CD4-positive, alpha-beta T cell treated with Interleukin-1 beta for 1 hour (primary cell): ENCODE results near the gene SUPT4H1.
A peak's percentile ranks its signal among the peaks of the same experiment; 100 is the strongest.

ENCODE experiments used
- DNase-seq, 2 donors: peaks; one replicate each; pipeline ENCODE4 v3.0.0-alpha.2; 2020 to 2022

SUPT4H1 gene

DNA sequence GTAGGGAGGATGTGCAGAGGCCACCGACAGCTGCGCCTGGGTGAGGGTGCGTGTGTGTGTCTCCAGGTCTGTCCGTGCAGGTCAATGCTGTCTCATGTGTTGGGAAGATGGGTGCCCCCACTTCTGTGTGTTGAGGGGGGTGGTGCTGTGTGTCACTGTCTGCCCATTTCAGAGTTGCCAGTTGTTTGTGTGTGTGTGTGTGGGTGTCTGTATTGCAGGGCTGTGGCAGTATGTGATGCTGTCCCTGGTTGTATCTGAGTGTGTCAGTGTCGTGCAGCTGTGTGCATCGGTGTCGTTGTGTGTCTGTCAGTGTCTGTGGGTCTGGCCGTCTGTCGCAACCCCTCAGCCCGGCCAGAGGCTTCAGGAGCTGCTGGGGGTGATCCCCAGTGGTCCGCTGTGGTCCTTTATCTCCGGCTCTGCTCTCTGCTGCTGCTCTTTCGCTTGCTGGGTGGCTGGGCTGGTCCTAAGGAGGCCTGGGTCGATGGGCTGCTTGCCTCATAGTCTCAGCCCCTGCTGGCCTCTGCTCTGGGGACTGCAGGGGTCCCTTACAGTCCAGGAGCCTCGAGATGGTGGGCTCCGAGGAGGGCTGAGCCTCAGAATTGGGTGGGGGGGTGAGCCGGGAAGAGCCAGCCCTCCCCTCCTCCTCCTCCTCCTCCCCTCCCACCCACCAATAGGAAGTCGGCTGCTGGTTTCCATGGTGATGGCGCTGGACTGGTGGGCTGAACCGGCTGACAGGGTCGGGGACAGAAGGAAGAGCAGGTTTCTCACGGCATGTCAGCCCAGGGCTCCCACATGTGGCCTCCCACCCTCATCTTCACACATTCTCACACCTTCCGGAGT is 23.6 kb downstream of the SUPT4H1 start, which contains the start of gene TSPOAP1:
TSPOAP1 (minus strand) TSS at position 601 of the 840 bp plus-strand sequence. CDS start 875 bp downstream, outside the sequence.
- DNase-seq: peak; percentile 86

DNA sequence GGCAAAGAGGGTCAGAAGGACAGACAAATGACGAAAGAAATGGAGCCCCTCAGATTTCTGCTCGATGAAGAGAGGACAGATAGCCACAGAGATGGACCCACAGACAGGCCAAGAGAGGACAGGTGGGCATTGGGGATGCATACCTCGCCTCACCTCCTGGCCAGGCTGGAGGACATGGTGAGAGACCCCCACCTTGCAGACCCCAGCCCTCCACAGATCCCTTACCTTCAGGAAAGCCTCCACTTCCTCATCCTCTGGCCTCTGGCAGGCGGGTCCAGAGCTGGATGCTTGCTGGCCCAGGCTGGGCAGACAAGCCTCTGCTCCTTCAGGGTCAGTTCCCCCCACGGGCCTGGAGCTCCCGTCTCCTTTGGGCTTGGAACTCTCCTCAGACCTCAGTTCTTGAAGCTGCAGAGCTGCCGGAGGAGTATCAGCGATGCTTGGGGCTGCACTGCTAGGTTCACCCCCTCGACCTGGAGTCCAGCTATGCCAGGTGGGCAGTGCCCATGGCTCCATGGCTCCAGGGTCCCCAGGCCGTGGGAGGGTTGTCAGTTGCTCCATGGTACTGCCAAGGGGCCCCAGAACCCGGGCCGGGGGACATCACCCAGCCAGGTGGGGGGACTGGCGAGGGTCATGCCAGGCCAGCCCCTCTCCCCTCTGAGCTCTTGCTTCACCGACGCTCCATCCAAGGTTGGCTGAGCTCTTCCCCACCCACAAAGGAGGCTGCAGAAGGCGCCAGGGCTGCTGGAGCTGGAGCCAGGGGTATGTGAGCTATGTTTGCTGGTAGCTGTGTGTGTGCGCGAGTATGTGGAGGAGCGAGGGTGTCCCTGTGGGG is 24.4 kb downstream of the SUPT4H1 start:
- peak in 1 of 2 donors; percentile 28 for DNase-seq

DNA sequence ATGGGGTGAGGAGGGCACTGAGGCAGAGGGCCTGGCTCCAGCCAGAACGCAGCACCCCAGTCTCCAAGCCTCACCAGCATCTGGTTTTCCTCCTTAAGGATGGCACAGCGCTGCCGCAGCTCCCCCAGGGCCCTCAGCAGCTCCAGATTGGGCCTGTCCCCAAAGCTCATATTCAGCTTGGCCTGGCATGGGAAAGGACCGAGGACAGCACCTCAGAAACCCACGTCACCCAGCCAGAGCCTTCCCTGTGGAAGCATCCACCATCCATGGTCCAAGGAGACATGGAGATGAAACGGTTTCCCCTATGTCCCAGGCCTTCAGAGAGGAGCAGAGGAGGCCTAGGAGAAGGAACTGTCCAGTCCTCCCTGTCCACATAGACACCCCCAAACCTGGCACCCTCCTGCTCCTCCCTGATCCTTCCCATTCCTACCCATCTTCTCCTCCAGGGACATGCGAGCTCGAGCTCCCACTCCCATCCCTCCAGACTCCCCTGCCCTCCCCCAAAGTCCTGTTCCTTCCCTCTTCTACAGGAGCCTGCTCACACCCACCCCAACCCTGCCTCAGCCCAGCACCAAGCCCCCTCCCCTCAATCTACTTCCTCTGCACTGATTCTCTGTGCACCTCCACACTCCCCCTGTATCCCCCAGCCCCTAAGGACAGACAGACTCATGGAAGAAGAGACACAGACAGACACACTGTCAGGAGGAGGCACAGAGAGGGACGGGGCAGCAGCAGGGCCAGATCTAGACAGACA is 25.2 kb downstream of the SUPT4H1 start:
- no peak for DNase-seq

DNA sequence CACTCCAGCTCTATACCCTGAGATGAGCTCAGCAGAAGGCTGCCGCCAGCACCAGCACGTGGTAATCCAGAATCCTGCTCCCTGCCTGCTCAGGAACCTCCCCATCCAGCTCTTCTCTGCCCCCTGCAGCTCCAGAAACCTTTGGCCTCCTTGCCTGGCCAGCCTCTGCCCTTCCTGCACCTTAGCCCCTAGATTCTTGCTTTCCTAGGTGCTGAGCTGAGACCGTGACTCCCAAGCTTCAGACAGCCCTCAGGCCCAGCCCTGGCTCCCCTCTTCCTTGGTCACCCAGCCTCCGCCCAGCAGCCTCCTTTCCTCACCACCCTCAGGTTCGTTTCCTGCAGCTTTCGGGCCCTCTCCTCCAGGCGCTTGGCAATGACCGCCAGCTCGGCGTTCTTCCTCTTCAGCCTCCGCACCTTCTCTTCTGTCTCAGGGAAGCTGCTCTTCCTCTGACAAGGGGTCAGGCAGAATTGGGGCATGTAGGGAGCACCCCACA is 26.0 kb downstream of the SUPT4H1 start:
- no peak for DNase-seq

DNA sequence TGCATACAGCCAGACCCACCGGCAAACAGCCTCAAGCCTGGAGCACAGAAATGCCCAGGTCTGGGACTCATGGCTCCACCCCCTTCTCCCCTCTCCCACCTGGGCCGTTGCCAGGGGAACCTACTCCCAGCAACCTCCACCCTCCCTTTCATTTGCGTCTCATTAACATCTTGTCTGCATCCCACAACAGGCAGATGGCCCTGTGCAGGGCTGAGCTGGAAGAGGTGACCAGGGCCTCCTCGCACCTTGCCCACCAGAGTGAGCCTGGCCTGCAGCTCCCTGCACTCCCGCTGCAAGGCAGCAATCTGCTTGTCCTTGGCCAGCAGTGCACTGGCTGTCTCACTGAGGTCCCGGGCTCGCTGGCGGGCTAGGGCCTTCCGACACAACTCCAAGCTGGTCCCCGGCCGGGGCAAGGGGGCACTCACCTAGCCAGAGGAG is 26.7 kb downstream of the SUPT4H1 start:
- no peak for DNase-seq

DNA sequence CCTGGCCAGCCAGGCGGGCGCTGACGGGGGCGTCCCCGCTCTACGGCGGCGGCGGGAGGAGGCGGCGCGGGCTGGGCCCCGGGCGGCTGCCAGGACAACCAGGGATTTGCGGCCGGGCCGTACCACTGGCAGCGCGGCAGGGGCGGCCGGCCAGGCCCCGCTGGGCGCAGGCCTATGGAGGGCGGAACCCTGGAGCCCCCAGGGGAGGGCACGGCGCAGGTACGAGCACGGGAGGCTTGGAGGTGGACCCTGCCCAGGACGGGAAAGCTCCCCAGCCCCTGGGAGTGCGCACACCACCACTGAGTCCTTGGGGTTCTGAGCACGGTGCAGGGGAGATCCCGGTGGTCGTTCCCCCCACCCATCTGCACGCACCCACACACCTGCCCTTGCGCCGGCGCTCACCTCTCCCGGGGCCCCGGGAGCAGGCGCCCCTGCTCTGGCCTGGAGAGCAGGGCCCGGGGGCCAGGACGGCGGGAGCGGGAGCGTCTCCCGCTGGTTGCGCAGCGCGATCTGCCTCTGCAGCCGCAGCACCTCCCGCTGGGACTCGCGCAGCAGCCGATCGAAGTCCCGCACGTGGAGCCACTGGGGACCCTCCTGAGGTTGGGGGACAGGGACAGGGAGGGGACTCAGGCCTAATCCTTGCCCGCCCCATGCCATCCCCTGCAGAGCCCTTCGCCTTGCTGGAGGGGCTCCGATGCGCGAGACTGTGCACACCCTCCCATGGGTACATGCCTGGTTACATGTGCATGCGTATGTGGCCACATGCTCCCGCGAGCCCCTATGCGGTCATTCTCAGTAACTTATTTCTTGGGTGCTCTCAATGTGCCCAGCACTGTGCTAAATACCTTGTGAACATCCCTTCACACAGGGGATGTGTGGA is 27.4 kb downstream of the SUPT4H1 start:
- DNase-seq: no peak

DNA sequence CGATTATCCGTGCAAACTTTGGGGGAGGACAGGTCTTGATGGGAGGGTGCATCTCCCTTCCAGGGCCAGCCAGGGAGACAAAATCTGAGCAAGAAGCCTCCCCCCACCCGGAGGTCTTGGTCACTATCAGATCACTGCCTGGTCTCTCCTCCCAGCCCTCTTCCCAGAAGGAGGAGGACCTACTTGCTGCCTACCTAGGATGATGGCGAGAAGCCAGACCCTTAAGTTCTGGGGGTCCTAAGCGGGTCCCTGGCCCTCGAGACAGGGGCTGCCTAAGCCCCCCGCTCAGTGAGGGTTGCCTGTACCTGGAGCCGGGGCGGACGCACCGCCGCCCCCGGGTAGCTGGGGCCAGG is 28.0 kb downstream of the SUPT4H1 start:
- DNase-seq: no peak

DNA sequence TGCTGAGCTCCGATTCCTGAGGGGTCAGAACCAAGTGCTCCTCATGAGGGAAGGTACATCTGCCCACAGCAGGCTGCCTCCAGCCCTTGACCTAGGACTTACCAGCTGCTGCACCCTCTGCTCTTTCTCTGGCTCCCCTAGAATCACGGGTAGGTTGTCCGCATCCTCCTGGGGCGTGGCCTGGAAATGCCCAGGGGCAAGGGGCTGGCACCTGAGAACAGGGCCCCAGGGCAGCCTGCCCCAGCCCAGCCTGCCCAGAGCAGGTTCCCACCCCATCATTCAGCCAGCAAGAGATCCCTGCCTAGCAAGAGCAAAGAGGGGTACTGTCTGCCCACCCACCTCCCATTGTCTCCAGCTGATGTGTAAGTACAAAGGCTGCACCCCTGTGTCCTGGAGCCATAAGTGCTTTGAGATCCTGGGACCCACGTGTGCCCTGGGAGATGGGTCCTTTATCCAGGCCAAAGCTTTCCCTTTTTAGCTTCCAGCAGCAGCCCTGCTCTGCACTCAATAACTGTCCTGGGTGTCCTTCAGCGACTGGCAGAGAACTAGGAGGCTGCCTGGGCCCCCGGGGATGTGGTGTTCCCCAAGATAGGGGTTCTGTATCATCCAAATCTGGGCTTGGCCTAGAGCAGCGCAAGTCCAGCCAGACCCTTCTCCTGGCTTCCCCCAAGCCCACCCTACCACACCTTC is 28.5 kb downstream of the SUPT4H1 start:
- DNase-seq: no peak

DNA sequence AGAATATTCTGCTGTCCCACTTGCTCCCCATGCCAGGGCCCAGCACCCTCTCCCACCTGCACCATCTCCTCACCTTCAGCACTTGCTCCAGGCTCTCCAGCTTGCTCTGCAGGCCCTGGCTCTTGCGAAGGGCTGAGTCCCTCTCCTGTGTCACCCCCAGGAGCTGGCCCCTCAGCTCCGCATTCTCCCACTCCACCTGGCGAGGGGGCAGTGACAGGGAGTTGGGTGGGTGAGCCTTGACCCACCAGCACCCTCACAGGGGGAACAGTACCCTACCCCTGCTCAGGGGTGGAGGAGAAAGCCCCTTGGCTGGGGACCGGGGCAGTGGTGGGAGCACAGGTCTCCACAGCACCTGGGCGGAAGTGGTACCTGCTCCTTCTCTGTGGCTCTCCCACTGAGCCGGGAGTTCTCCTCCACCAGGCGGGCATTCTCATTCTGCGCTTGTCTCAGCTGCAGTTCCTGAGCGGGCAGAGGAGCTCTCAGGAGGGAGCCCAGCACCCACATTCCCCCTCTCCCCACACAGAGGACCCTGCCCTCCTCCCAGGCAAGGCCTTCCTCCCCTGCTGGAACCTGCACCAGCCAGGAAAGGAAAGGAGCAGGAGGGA is 29.3 kb downstream of the SUPT4H1 start:
- no peak for DNase-seq

DNA sequence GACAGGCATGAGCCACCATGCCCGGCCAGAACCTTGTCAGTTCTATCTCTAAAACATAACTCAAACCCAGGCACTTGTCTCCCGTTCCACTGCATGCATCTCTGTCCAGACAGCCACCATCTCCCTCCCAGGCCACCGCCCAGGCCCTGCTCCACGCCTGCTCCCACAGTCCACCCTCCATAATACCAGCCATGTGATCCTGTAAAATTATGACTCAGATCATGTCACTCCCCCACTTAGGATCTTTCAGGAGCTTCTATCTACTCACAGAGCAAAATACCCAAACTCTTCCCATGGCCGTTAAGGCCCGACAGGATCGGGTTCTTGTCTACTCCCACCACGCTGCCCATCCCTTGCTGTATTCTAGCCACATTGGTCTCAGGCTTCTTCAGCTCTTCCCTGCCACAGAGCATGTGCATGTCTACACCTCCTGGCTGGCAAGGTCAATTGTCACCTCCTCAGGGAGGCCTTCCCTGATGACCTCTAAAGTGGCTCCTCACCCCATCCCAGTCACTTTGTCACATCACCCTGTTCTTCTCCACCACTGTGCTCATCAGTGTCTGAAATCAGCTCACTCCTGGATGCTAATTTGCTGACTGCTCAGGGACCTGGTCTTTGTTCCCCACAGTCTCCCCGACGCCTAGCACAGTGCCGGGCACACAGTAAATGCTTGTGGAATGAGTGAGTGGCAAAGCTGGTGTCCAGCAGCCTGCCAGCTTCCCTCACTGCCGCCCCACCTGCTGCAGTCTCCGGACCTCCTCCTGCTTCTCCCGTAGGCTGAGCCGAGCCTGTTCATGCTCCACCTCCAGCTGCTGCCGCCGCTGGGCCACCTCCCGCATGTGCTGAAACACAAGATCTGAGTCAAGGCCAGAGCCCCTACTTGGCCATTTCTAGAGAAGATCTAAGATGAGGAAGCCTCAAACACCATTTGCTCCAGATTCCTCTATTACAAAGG is 30.2 kb downstream of the SUPT4H1 start:
- no peak for DNase-seq

DNA sequence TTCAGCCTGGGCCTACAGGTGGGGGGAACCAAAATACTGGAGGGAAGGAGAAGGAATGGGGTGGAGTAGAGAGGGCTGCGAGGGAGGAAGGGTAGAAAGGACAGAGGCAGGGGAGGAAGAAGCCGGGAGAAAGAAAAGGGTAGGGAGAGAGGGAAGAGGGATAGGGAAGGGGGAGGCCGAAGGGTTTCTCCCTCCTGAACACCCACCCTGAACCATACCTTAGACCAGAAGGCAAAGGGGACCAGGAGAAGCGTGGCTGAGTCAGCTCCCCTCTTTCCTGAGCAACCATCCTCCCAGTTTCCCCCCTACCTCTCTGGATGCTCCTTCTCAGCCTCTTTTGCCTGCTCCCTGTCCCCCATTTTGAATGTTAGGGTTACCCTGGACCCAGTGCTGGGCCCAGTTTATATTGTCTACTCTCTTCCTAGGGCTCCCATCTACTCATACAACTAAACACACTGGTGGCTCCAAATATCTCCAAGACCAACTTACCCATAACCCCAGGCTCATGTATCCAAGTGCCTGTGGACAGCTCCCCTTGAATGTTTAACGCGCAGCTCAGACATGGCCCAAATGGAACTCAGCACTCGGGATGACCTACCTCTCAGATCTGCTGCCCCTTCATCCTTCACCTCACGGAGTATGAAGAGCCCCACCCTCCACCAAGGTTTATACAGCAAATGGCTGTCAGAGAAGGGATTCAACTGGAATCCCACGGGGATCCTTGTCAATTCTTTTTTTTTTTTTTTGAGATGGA is 31.3 kb downstream of the SUPT4H1 start:
- no peak for DNase-seq

DNA sequence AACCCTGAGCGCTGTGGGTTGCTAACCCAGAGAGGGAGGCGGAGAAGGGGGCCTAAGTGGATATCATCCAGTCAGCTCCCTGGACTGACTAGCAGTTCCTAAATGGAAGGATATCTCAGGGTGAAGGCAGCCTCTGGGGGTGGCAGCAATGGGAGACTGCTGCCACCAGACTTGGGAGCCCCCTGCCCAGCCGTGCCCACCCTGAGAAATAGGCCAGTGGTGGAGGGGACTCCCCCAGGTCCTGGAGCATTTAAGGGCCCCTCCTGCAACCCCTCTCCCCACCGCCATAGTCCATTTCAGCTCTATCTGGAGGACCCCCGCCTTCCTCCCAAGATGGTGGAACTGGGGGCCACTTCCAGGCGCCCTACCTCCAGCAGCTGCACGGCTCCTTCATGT is 31.8 kb downstream of the SUPT4H1 start:
- DNase-seq: no peak

DNA sequence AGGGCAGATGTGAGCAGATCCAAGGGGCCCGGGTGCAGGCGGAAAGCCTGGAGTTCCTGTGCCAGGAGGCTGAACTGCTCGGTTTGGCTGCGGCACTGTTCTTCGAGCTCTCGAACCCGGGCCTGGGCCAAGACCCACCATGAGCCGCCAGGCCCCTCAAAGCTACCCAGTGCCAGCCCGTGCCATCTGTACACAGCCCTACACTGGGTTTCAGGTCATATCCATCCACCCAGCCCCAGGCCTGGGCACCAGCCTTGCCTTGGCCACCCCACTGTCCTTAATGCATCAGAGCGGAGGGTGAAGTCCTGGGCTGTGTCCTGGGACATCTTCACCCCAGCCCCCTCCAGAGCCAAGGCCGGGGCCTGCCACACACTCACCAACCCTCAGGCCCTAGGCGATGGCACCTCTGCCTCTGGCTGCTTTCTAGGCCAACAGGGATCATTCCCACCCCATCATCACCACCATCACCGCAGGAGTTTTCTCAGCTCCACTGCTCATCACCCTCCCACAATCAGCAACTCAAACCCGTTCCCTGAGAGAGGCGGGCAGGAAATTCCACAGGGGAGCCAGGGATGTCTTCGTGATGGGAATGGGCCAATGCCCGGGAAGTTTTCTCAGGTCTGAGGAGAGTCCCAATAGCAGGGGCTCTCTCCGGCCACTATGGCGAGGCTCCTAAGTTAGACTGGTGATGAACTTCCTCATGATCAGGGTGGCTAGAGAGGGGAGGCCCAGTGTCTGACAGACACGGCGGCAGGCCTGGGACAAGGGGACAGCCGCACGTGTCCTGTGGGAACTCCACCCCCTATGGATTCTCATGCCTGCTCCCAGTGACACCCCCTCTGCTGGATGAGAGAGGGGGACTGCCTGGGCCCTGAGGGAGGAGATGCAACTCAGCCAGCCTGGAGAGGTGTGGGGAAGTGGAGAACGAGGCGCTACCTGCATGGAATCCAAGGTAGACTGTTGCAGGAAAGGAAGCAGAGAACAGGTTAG is 32.5 kb downstream of the SUPT4H1 start:
- no peak for DNase-seq

DNA sequence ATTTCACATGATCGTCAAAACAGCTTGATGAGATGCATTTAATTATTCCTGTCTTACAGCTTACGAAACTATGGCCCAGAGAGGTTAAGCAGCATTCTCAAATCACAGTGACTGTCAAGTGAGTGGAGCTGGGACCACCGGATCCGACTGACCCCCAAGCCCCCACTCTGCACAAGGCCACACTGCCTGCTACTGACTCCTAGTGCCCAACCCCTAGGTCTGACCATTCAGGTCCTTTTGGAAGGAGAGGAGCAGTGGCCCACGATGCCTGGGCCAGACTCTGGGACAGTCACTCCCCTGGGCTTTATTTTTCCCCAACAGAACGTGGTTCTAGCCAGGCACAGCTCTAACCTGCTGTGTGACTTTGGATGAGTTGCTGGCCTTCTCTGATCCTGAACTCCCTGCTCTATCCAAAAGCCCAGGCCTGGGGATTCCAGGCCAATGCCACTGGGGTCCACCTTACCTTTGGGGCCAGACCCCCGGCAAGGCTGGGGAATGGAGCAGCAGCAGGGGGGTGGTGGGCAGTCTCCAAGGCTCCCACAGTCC is 33.3 kb downstream of the SUPT4H1 start:
- no peak for DNase-seq

DNA sequence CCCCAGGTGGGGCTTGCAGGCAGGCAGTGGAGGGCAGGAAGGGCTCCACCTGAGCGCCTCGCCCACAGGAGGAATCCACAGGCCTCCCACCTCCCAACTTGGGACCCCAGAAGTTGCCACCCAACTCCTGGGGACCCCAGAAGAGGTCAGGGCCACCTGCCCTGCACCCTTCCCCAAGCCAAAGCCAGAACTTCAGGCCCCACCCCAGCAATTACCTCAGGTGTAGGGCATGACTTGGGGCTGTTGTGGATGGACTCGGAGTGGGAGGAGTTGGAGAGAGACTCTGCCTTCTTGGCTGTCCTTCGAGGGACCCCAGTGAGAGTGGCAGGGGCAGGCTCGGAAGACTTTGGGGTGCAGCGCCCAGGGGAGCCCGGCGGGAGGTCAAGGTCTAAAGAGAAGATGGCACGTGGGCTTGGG is 33.9 kb downstream of the SUPT4H1 start:
- DNase-seq: no peak

DNA sequence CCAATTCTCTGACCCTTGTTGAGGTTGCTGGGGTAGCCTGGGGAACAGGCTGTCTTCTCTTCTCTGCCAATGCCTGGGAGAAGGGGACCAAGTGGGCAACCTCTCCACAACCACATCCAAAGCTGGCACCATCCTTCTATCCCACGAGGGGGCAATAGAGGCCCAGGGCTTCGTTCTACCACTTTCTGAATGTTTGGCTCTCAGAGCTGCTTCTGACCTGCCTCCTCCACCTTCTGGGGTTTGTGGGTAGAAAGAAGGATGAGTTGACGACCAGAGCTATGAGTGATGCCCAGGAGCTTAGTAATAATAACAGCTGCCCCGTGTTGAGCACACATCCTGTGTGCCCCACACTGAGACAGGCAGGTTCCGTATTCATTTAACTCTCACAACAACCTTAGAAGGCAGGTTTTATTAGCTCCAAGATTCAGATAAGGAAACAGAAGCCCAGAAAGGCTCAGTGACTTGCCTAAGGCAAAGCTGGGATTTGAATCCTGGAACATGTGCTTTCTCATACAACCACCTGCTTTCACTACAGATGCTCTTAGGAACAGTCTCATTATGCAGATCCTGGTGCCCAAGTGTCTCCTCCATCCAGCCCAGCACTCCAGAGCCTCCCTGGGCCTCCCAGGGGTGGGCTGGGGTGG is 34.5 kb downstream of the SUPT4H1 start:
- DNase-seq: peak; percentile 83 to 86
